Fibroblast of skin of back (primary cell): ENCODE measurements around the gene AQP2.

ENCODE experiments used
- DNase-seq: peaks from one replicate; pipeline ENCODE4 v3.0.0-alpha.2; 2013

The AQP2 gene

GRCh38 chr12:49955899-49956662 is 5.5 kb downstream of the AQP2 start:
- no peak for DNase-seq

- DNase-seq: no peak
Observed at GRCh38 chr12:49956663-49957569, 6.4 kb downstream of the AQP2 start.

- no peak for DNase-seq
Observed at GRCh38 chr12:49957570-49957967, 7.0 kb downstream of the AQP2 start.

GRCh38 chr12:49959685-49960473 is 9.3 kb downstream of the AQP2 start:
- DNase-seq: peak; percentile 72

GRCh38 chr12:49960474-49961110 is 10.1 kb downstream of the AQP2 start:
- no peak for DNase-seq

GRCh38 chr12:49961111-49961922 is 10.8 kb downstream of the AQP2 start, which contains the start of gene AQP5:
AQP5 (plus strand) TSS chr12:49961872; CDS start chr12:49962018, 146 bp downstream.
- DNase-seq: no peak

- no peak for DNase-seq
Observed at GRCh38 chr12:49961993-49962764, 11.6 kb downstream of the AQP2 start.

- DNase-seq: peak; percentile 44
Observed at GRCh38 chr12:49962861-49963765, 12.6 kb downstream of the AQP2 start.

GRCh38 chr12:49963976-49964815 is 13.7 kb downstream of the AQP2 start:
- DNase-seq: no peak

GRCh38 chr12:49964849-49965624 is 14.5 kb downstream of the AQP2 start:
- no peak for DNase-seq

- DNase-seq: no peak
Observed at GRCh38 chr12:49965836-49966235, 15.3 kb downstream of the AQP2 start.

GRCh38 chr12:49966511-49967041 is 16.0 kb downstream of the AQP2 start:
- DNase-seq: no peak

GRCh38 chr12:49967042-49967776 is 16.7 kb downstream of the AQP2 start:
- peak; percentile 82 for DNase-seq

- DNase-seq: no peak
Observed at GRCh38 chr12:49967777-49968250, 17.3 kb downstream of the AQP2 start.

GRCh38 chr12:49968471-49968870 is 17.9 kb downstream of the AQP2 start:
- DNase-seq: no peak

- no peak for DNase-seq
Observed at GRCh38 chr12:49969027-49969426, 18.5 kb downstream of the AQP2 start.
